Measurements from ENCODE around the gene ST6GALNAC2. TPM values are rescaled to one million over a fixed set of nuclear protein-coding genes. Genes with fewer than 3 reads are reported as not detected.

The ST6GALNAC2 gene
- total RNA-seq, 1 donor from 2014 or later = 0.32 TPM

DNA sequence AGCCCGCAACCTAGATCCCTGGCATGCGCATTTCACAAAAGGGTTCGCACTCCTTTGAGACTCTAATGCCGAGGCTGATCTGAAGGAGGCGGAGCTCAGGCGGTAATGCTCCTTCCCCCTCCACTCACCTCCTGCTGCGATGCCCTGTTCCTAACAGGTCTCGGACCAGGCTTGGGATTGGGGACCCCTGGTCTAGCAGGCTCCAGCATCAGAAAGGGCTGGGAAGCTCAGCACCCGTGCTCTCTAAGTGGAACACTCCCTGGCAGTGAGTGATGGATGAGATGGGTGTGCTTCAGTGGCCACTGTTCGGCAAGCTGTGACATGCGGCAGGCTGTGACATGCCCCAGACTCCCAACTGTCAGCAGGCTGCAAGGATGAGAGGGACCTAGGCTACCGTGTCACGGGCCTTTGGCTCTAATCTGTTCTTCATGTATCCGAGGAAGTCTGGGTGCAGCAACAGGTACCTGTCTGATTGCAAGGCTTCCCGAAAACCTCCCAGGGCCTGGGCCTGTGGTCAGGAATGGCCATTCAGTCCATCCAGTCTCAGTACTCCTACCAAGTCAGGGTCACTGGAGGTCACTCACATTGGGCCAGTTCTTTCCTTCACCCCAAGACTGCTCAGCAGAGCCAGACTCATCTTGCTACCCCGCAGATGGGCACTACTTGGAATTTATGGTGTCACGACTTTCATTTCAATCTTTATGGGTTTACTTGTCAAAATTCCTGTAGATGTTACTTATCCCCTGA lies 1.3 kb upstream of the ST6GALNAC2 start:
- H3K4me1 Mint-ChIP-seq (ENCODE audit: low read depth, unreplicated experiment) = peaks cover 16% of the 10 kb centered on the region
- peaks cover 6% of the 10 kb centered on the region for H3K36me3 Mint-ChIP-seq (ENCODE audit: unreplicated experiment)
- peak overlapping the region; percentile 30 for H3K4me3 Mint-ChIP-seq (ENCODE audit: unreplicated experiment)
- DNase-seq = no peak
- peaks cover 3% of the 10 kb centered on the region for H3K9me3 Mint-ChIP-seq (ENCODE audit: unreplicated experiment)
- TF ChIP-seq, protein P1, sequence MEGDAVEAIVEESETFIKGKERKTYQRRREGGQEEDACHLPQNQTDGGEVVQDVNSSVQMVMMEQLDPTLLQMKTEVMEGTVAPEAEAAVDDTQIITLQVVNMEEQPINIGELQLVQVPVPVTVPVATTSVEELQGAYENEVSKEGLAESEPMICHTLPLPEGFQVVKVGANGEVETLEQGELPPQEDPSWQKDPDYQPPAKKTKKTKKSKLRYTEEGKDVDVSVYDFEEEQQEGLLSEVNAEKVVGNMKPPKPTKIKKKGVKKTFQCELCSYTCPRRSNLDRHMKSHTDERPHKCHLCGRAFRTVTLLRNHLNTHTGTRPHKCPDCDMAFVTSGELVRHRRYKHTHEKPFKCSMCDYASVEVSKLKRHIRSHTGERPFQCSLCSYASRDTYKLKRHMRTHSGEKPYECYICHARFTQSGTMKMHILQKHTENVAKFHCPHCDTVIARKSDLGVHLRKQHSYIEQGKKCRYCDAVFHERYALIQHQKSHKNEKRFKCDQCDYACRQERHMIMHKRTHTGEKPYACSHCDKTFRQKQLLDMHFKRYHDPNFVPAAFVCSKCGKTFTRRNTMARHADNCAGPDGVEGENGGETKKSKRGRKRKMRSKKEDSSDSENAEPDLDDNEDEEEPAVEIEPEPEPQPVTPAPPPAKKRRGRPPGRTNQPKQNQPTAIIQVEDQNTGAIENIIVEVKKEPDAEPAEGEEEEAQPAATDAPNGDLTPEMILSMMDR (IDR thresholded peaks at IDR 0.05; ENCODE audit: partially characterized antibody, unreplicated experiment) = no peak
- peaks cover 24% of the 10 kb centered on the region for H3K27me3 Mint-ChIP-seq (ENCODE audit: unreplicated experiment)
- no peak overlapping the region for H3K27ac Mint-ChIP-seq (ENCODE audit: unreplicated experiment)

DNA sequence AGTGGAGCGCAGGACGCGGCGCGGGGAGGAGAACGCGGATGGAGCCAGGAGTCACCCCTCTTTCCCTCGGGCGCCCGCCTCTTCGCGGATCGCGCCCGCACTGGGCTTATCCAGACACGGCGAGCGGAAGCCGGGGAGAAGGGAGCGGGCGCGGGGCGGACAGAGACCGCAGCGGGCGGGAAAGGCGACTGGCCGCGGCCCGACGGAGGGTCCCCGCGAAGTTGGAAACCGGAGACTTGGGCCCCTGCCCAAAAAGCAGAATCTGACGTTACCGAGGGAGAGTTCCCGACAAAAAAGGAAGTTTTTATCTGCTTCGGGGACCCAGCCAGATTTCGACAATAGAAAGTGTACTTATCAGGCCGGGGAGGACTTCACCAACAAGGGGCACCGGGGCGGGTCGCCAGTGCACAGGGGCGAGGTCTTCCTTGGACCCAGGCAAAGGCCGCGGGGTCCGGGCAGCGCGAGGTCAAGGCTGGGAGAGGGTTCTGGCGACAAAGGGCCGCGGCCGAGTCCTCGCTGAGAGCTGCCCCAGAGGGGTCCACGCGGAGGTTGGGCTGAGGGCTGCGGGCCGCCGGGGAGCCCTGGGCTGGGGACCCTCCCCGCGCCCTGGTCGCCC lies 519 bp downstream of the ST6GALNAC2 start:
- Mint-ChIP-seq H3K36me3 (ENCODE audit: unreplicated experiment) (peaks cover 6% of the 10 kb centered on the region), H3K27ac (ENCODE audit: unreplicated experiment) (no peak overlapping the region), H3K9me3 (ENCODE audit: unreplicated experiment) (peaks cover 3% of the 10 kb centered on the region), H3K4me3 (ENCODE audit: unreplicated experiment) (peak overlapping the region; percentile 49), H3K27me3 (ENCODE audit: unreplicated experiment) (peaks cover 24% of the 10 kb centered on the region), H3K4me1 (ENCODE audit: low read depth, unreplicated experiment) (peaks cover 16% of the 10 kb centered on the region)
- TF ChIP-seq, protein P1 (IDR thresholded peaks at IDR 0.05; ENCODE audit: partially characterized antibody, unreplicated experiment) = no peak
- DNase-seq = peak; percentile 47

DNA sequence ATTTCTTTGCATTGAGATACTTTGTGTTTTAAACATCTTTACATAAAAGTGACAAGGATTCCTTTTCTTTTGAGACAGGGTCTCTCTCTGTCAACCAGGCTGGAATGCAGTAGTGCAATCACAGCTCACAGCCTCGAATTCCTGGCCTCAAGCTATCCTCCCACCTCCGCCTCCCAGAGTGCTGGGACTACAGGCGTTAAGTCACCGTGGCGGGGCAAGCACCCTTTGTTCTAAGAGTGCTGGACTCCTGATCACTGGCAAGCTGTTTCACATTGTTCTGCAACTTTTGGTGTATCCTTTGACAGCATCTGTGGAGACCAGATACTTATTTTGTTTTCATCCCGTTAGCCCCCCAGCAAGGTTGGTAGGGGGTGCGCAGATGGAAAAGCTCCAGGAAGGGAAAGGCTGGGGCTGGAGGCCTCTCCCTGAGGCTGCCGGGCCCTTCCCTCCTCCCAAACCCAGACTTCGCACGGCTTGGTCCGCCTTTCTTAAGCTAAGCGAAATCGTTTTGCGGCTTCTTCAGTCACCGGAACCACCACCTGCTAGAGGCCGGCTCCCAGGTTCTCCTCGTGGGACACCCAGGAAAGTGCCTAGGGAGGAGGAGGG lies 1.1 kb downstream of the ST6GALNAC2 start:
- TF ChIP-seq, protein P1 (IDR thresholded peaks at IDR 0.05; ENCODE audit: partially characterized antibody, unreplicated experiment) = no peak
- peaks cover 24% of the 10 kb centered on the region for H3K27me3 Mint-ChIP-seq (ENCODE audit: unreplicated experiment)
- H3K9me3 Mint-ChIP-seq (ENCODE audit: unreplicated experiment) = peaks cover 3% of the 10 kb centered on the region
- no peak for DNase-seq
- peak overlapping the region; percentile 49 for H3K4me3 Mint-ChIP-seq (ENCODE audit: unreplicated experiment)
- peaks cover 14% of the 10 kb centered on the region for H3K4me1 Mint-ChIP-seq (ENCODE audit: low read depth, unreplicated experiment)
- peak overlapping the region; percentile 33 for H3K27ac Mint-ChIP-seq (ENCODE audit: unreplicated experiment)
- peaks cover 6% of the 10 kb centered on the region for H3K36me3 Mint-ChIP-seq (ENCODE audit: unreplicated experiment)

DNA sequence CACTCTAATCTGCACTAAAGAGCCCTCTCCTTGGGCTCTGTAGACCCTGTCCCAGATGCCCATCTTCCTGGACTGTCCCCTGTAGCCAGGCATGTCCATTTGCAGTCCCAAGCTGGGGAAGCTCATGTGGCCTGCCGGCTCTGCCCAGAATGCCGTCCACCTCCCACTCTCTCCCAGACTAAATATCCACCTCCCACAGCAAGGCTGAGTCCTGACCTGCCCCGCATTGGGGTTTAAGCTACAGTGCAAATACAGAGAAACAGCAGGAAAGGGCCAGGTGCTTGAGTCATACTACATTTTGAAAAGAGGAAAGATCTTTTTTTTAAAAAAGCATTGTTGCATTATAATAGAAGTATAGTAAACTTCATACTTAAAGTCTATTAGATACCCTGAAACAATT lies 3.0 kb downstream of the ST6GALNAC2 start:
- H3K4me1 Mint-ChIP-seq (ENCODE audit: low read depth, unreplicated experiment) = peaks cover 6% of the 10 kb centered on the region
- TF ChIP-seq, protein P1 (IDR thresholded peaks at IDR 0.05; ENCODE audit: partially characterized antibody, unreplicated experiment) = no peak
- peaks cover 17% of the 10 kb centered on the region for H3K27me3 Mint-ChIP-seq (ENCODE audit: unreplicated experiment)
- DNase-seq = no peak
- no peak overlapping the region for H3K4me3 Mint-ChIP-seq (ENCODE audit: unreplicated experiment)
- H3K36me3 Mint-ChIP-seq (ENCODE audit: unreplicated experiment) = no peaks in the 10 kb centered on the region
- peaks cover 3% of the 10 kb centered on the region for H3K9me3 Mint-ChIP-seq (ENCODE audit: unreplicated experiment)
- no peak overlapping the region for H3K27ac Mint-ChIP-seq (ENCODE audit: unreplicated experiment)

DNA sequence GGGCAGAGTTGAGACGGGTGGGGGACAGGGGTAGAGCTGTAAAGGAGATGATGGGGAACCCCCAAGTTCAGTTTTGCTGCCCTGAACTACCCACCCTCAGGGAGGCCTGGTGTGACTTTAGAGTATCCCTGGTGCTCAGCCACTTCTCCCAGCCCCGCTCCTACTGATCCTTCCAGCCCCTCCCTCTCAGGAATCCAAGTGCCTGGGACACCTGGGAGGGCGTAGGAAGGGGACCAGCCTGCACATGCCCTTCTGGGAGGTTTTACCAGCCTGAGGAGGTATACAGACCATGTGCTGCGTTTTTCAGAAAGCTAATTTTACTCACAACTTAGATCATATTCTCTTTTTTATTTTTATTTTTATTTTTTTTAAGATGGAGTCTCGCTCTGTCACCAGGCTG lies 4.1 kb downstream of the ST6GALNAC2 start:
- H3K4me3 Mint-ChIP-seq (ENCODE audit: unreplicated experiment) = no peak overlapping the region
- no peak for DNase-seq
- TF ChIP-seq, protein P1 (IDR thresholded peaks at IDR 0.05; ENCODE audit: partially characterized antibody, unreplicated experiment) = no peak
- H3K9me3 Mint-ChIP-seq (ENCODE audit: unreplicated experiment) = peaks cover 2% of the 10 kb centered on the region
- no peak overlapping the region for H3K27ac Mint-ChIP-seq (ENCODE audit: unreplicated experiment)
- no peaks in the 10 kb centered on the region for H3K36me3 Mint-ChIP-seq (ENCODE audit: unreplicated experiment)
- peaks cover 15% of the 10 kb centered on the region for H3K27me3 Mint-ChIP-seq (ENCODE audit: unreplicated experiment)
- H3K4me1 Mint-ChIP-seq (ENCODE audit: low read depth, unreplicated experiment) = no peaks in the 10 kb centered on the region

All from glutamatergic neuron (in vitro differentiated cells).